HepG2 (cell line): Measurements from ENCODE around the gene CYP27B1. TPM values are rescaled to one million over a fixed set of nuclear protein-coding genes. Genes with fewer than 3 reads are reported as not detected.
A peak's percentile ranks its signal among the peaks of the same experiment; 100 is the strongest.

Source experiments
- NCOA5 ChIP-seq: sonication (generic); formaldehyde crosslinking; IDR thresholded peaks from 2 replicates; pipeline ENCODE4 v1.4.0; 2020; ENCODE audit warnings: missing genetic modification reagents
- PAX8 ChIP-seq: sonication (generic); formaldehyde crosslinking; IDR thresholded peaks from 2 replicates; pipeline ENCODE4 v1.8.0; 2022; ENCODE audit warnings: mild to moderate bottlenecking, missing genetic modification reagents, borderline replicate concordance
- POLR2AphosphoS2 ChIP-seq: IDR thresholded peaks from 2 replicates; pipeline ENCODE4 v1.6.1; 2011; ENCODE audit warnings: low read depth, low read length, improper control_type of control experiment
- SP4 ChIP-seq: sonication (generic); formaldehyde crosslinking; IDR thresholded peaks from 2 replicates; pipeline ENCODE4 v1.8.1; 2023; ENCODE audit warnings: mild to moderate bottlenecking, missing genetic modification reagents
- SUZ12 ChIP-seq: fragments of 150-350 bp; IDR thresholded peaks from 2 replicates; pipeline ENCODE4 v1.6.1; 2014; ENCODE audit warnings: low read depth, low read length
- TBX3 ChIP-seq: fragments of 450-650 bp; IDR thresholded peaks from 2 replicates; pipeline ENCODE4 v1.6.1; 2017; ENCODE audit warnings: antibody characterized with exemption, mild to moderate bottlenecking, inconsistent platforms, borderline replicate concordance
- ZC3H13 ChIP-seq: sonication (generic); formaldehyde crosslinking; IDR thresholded peaks from 2 replicates; pipeline ENCODE4 v1.8.1; 2023; ENCODE audit warnings: mild to moderate bottlenecking, missing genetic modification reagents, moderate library complexity
- ZFAT ChIP-seq: sonication (generic); formaldehyde crosslinking; conservative IDR thresholded peaks from 2 replicates; pipeline ENCODE4 v1.8.1; 2023; ENCODE audit warnings: missing genetic modification reagents, inconsistent platforms
- ZFP36 ChIP-seq: fragments of 150-350 bp; IDR thresholded peaks from 2 replicates; pipeline ENCODE4 v1.6.1; 2018; ENCODE audit warnings: borderline replicate concordance, low read length, low read depth; ENCODE audit not compliant: partially characterized antibody
- ZNF180 ChIP-seq: sonication (generic); formaldehyde crosslinking; IDR thresholded peaks from 2 replicates; pipeline ENCODE4 v1.4.0; 2020; ENCODE audit warnings: low read depth, missing genetic modification reagents, borderline replicate concordance
- ZNF24 ChIP-seq: fragments of 450-650 bp; IDR thresholded peaks from 2 replicates; pipeline ENCODE4 v1.6.1; 2017; ENCODE audit warnings: antibody characterized with exemption, mild to moderate bottlenecking
- ZNF253 ChIP-seq: sonication (generic); formaldehyde crosslinking; IDR thresholded peaks from 2 replicates; pipeline ENCODE4 v1.8.0; 2022; ENCODE audit warnings: mild to moderate bottlenecking, missing genetic modification reagents, borderline replicate concordance
- ZNF563 ChIP-seq: sonication (generic); formaldehyde crosslinking; IDR thresholded peaks from 2 replicates; pipeline ENCODE4 v1.8.0; 2022; ENCODE audit warnings: mild to moderate bottlenecking, moderate library complexity, missing genetic modification reagents
- ZNF567 ChIP-seq: sonication (generic); formaldehyde crosslinking; IDR thresholded peaks from 2 replicates; pipeline ENCODE4 v1.8.1; 2023; ENCODE audit warnings: mild to moderate bottlenecking, missing genetic modification reagents, borderline replicate concordance
- ZNF598 ChIP-seq: sonication (generic); formaldehyde crosslinking; IDR thresholded peaks from 2 replicates; pipeline ENCODE4 v1.5.1; 2020; ENCODE audit warnings: mild to moderate bottlenecking, missing genetic modification reagents, borderline replicate concordance
- ZNF672 ChIP-seq: sonication (generic); formaldehyde crosslinking; IDR thresholded peaks from 2 replicates; pipeline ENCODE4 v1.8.1; 2022; ENCODE audit warnings: missing genetic modification reagents
- ZNF772 ChIP-seq: sonication (generic); formaldehyde crosslinking; IDR thresholded peaks from 2 replicates; pipeline ENCODE4 v1.5.0; 2020; ENCODE audit warnings: mild to moderate bottlenecking, missing genetic modification reagents
- polyA plus RNA-seq, 8 experiments: library from polyadenylated mRNA; depleted of rRNA in 3 of 8; stranded (reverse) in 7 of 8; unstranded in 1 of 8; fragments of >200 nt; fragmentation: Illumina TruSeq in 4 of 8; extraction: Trizol in 4 of 8; gene quantifications; 2 replicates each; pipeline versions ENCODE4 v1.2.1 to v1.2.3, GENCODE V29; 2011 to 2016; ENCODE audit warnings: low read depth in 4 of 8, missing spikeins in 1 of 8, mixed read lengths in 1 of 8; ENCODE audit not compliant: insufficient read depth in 1 of 8
- total RNA-seq, 5 experiments: library from RNA; depleted of rRNA; stranded (reverse); fragments of >200 nt; fragmentation: Illumina TruSeq; extraction: Trizol; gene quantifications; 2 replicates each; pipeline ENCODE4 v1.2.3, GENCODE V29; 2016; ENCODE audit warnings: low read depth in 1 of 5
- TF ChIP-seq, protein P1 (sequence below): sonication (generic); formaldehyde crosslinking; IDR thresholded peaks from 2 replicates; pipeline ENCODE4 v1.8.1; 2023; ENCODE audit warnings: mild to moderate bottlenecking, inconsistent platforms, moderate library complexity, missing genetic modification reagents, borderline replicate concordance
- TF ChIP-seq, protein P2 (sequence below): sonication (generic); formaldehyde crosslinking; IDR thresholded peaks from 2 replicates; pipeline ENCODE4 v1.4.0; 2020; ENCODE audit warnings: missing genetic modification reagents, borderline replicate concordance
- TF ChIP-seq, protein P3 (sequence below): sonication (generic); formaldehyde crosslinking; IDR thresholded peaks from 2 replicates; pipeline ENCODE4 v1.5.0; 2020; ENCODE audit warnings: mild to moderate bottlenecking, missing genetic modification reagents
- TF ChIP-seq, protein P4 (sequence below): sonication (generic); formaldehyde crosslinking; conservative IDR thresholded peaks from 2 replicates; pipeline ENCODE4 v1.4.0; 2020; ENCODE audit warnings: missing genetic modification reagents

Gene CYP27B1
- total and polyA plus RNA-seq, 2 of the 13 experiments (the other 11 are each of a cell fraction or from before 2014, with no cell fraction given): 2.3 to 3.0 TPM

DNA sequence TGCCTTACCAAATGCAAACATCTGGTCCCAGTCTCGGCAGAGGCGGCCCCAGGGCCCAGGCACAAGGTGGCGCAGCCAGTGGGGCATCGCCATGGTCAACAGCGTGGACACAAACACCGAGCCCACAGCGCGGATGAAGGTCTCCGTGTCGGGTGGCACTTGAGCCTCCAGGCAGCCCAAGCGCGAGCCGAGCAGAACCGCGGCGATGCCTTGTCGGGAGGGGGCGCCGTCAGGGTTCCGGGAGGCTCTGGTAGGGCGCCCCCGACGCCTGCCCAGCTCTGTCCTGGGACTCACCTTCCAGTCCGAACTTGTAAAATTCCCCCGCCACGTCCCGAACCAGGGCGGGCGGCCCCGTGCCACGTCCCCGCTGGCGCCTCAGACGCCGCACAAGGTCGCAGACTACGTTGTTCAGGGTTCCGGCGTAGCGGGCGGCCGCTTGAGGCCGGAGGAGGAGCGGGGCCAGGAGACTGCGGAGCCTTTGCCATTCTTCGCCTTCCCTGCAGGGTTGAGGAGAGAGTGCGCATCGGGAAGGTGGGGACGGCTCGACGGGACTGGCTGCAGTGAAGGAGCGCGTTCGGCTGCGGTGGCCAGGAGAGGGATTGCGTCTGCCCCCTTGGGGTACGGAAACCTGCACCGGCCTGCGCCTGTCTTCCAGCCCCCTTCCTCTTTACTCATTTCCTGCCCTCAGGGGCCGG lies 1.7 kb downstream of the CYP27B1 start (continued):
- TF ChIP-seq POLR2AphosphoS2: no peak
- TF ChIP-seq ZC3H13 (CRISPR knock-in tag): peak; percentile 47; the same call in 1 of the 2 replicates
- no peak for TF ChIP-seq ZFAT (CRISPR knock-in tag)
- TF ChIP-seq, protein P1, sequence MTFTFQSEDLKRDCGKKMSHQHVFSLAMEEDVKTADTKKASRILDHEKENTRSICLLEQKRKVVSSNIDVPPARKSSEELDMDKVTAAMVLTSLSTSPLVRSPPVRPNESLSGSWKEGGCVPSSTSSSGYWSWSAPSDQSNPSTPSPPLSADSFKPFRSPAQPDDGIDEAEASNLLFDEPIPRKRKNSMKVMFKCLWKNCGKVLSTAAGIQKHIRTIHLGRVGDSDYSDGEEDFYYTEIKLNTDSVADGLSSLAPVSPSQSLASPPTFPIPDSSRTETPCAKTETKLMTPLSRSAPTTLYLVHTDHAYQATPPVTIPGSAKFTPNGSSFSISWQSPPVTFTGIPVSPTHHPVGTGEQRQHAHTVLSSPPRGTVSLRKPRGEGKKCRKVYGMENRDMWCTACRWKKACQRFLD (CRISPR knock-in tag): no peak; the same call in 1 of the 2 replicates
- TF ChIP-seq, protein P2, sequence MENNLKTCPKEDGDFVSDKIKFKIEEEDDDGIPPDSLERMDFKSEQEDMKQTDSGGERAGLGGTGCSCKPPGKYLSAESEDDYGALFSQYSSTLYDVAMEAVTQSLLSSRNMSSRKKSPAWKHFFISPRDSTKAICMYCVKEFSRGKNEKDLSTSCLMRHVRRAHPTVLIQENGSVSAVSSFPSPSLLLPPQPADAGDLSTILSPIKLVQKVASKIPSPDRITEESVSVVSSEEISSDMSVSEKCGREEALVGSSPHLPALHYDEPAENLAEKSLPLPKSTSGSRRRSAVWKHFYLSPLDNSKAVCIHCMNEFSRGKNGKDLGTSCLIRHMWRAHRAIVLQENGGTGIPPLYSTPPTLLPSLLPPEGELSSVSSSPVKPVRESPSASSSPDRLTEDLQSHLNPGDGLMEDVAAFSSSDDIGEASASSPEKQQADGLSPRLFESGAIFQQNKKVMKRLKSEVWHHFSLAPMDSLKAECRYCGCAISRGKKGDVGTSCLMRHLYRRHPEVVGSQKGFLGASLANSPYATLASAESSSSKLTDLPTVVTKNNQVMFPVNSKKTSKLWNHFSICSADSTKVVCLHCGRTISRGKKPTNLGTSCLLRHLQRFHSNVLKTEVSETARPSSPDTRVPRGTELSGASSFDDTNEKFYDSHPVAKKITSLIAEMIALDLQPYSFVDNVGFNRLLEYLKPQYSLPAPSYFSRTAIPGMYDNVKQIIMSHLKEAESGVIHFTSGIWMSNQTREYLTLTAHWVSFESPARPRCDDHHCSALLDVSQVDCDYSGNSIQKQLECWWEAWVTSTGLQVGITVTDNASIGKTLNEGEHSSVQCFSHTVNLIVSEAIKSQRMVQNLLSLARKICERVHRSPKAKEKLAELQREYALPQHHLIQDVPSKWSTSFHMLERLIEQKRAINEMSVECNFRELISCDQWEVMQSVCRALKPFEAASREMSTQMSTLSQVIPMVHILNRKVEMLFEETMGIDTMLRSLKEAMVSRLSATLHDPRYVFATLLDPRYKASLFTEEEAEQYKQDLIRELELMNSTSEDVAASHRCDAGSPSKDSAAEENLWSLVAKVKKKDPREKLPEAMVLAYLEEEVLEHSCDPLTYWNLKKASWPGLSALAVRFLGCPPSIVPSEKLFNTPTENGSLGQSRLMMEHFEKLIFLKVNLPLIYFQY (CRISPR knock-in tag): no peak
- no peak for TF ChIP-seq ZNF772
- no peak for TF ChIP-seq ZFP36
- TF ChIP-seq ZNF253 (CRISPR knock-in tag): no peak
- no peak for TF ChIP-seq ZNF598 (CRISPR knock-in tag)
- TF ChIP-seq, protein P3, sequence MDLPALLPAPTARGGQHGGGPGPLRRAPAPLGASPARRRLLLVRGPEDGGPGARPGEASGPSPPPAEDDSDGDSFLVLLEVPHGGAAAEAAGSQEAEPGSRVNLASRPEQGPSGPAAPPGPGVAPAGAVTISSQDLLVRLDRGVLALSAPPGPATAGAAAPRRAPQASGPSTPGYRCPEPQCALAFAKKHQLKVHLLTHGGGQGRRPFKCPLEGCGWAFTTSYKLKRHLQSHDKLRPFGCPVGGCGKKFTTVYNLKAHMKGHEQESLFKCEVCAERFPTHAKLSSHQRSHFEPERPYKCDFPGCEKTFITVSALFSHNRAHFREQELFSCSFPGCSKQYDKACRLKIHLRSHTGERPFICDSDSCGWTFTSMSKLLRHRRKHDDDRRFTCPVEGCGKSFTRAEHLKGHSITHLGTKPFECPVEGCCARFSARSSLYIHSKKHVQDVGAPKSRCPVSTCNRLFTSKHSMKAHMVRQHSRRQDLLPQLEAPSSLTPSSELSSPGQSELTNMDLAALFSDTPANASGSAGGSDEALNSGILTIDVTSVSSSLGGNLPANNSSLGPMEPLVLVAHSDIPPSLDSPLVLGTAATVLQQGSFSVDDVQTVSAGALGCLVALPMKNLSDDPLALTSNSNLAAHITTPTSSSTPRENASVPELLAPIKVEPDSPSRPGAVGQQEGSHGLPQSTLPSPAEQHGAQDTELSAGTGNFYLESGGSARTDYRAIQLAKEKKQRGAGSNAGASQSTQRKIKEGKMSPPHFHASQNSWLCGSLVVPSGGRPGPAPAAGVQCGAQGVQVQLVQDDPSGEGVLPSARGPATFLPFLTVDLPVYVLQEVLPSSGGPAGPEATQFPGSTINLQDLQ (CRISPR knock-in tag): no peak
- no peak for TF ChIP-seq ZNF563 (CRISPR knock-in tag)
- TF ChIP-seq SUZ12: no peak
- no peak for TF ChIP-seq PAX8 (CRISPR knock-in tag)
- TF ChIP-seq, protein P4, sequence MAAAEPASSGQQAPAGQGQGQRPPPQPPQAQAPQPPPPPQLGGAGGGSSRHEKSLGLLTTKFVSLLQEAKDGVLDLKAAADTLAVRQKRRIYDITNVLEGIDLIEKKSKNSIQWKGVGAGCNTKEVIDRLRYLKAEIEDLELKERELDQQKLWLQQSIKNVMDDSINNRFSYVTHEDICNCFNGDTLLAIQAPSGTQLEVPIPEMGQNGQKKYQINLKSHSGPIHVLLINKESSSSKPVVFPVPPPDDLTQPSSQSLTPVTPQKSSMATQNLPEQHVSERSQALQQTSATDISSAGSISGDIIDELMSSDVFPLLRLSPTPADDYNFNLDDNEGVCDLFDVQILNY (CRISPR knock-in tag): no peak
- TF ChIP-seq ZNF24: no peak
- 0 out of 2 replicates have a peak, but pooled peaks have one; percentile 66 for TF ChIP-seq ZNF567 (CRISPR knock-in tag)
- no peak for TF ChIP-seq ZNF672 (CRISPR knock-in tag)
- no peak for TF ChIP-seq TBX3
- TF ChIP-seq ZNF180 (CRISPR knock-in tag): no peak
- TF ChIP-seq NCOA5 (CRISPR knock-in tag): no peak
- TF ChIP-seq SP4: no peak
